Thymus (tissue), 14 donors: Measurements from ENCODE around the gene SAE1. TPM values are rescaled to one million over a fixed set of nuclear protein-coding genes. Genes with fewer than 3 reads are reported as not detected.

Source experiments
- DNase-seq, 9 donors: peaks; one replicate each; pipeline ENCODE4 v3.0.0-alpha.2; 2013; ENCODE audit warnings: low spot score in 9 of 9, low read depth in 6 of 9, missing footprints in 1 of 9
- H3K27ac ChIP-seq, 2 donors: one replicate each; pipeline ENCODE4 v1.5.1; 2013; ENCODE audit warnings: control low read depth in 1 of 2, low read depth in 1 of 2, low read length in 1 of 2, mild to moderate bottlenecking in 1 of 2, moderate library complexity in 1 of 2
- H3K27me3 ChIP-seq, 2 donors: one replicate each; pipeline ENCODE4 v1.5.1; 2013; ENCODE audit warnings: low read length in 1 of 2; ENCODE audit not compliant: control insufficient read depth in 2 of 2, insufficient read depth in 1 of 2
- H3K36me3 ChIP-seq, 2 donors: one replicate each; pipeline ENCODE4 v1.5.1; 2013; ENCODE audit warnings: low read length in 1 of 2, mild to moderate bottlenecking in 1 of 2, moderate library complexity in 1 of 2; ENCODE audit not compliant: control insufficient read depth in 2 of 2, insufficient read depth in 2 of 2
- H3K4me1 ChIP-seq, 2 donors: one replicate each; pipeline ENCODE4 v1.5.1; 2013; ENCODE audit warnings: low read length in 2 of 2; ENCODE audit not compliant: control insufficient read depth in 2 of 2, insufficient read depth in 2 of 2
- H3K4me3 ChIP-seq, 2 donors: one replicate each; pipeline ENCODE4 v1.5.1; 2013; ENCODE audit warnings: low read length in 2 of 2, control low read depth in 1 of 2, mild to moderate bottlenecking in 1 of 2
- H3K9me3 ChIP-seq, 2 donors: one replicate each; pipeline ENCODE4 v1.5.1; 2013; ENCODE audit warnings: low read length in 1 of 2, mild to moderate bottlenecking in 1 of 2; ENCODE audit not compliant: control insufficient read depth in 2 of 2, insufficient read depth in 1 of 2
- WGBS: extraction: QIAGEN DNeasy Blood & Tissue Kit; methylation state at CpG from one replicate; pipeline ENCODE4 v1.1.7; 2013; 5-methylcytosine and 5-hydroxymethylcytosine counted together
- long read RNA-seq, 10 donors: transcript quantifications; one replicate each; lab custom pipeline, GENCODE V29; 2026
- polyA plus RNA-seq: library from polyadenylated mRNA; stranded (reverse); fragments of 200-250 nt; gene quantifications from one replicate; pipeline ENCODE4 v1.2.3, GENCODE V29; 2013
- total RNA-seq: library from RNA; stranded (reverse); fragments of 120-200 nt; gene quantifications from one replicate; pipeline ENCODE4 v1.2.4, GENCODE V29; 2013
- donor health status: healthy.

Gene SAE1
- total RNA-seq (93.3 TPM), polyA plus RNA-seq (40.5 TPM)
- long read RNA-seq, donor 1, transcript SAE1-201 (9 exons, 2,049 nt) = major isoform, 6 of 6 reads
- long read RNA-seq, donor 1, partial matches to known transcripts = 0 of 6 reads
- long read RNA-seq, donor 1, other reads (novel, unspliced or antisense) = 0 of 6 reads
- long read RNA-seq, donor 2, transcript SAE1-201 (9 exons, 2,049 nt) = major isoform, 63 of 123 reads
- long read RNA-seq, donor 2, partial matches to known transcripts = 57 of 123 reads
- long read RNA-seq, donor 2, other reads (novel, unspliced or antisense) = 0 of 123 reads
- long read RNA-seq, donor 3, transcript SAE1-201 (9 exons, 2,049 nt) = major isoform, 40 of 69 reads
- long read RNA-seq, donor 3, partial matches to known transcripts = 26 of 69 reads
- long read RNA-seq, donor 3, other reads (novel, unspliced or antisense) = 0 of 69 reads
- long read RNA-seq, donor 4, transcript SAE1-201 (9 exons, 2,049 nt) = major isoform, 13 of 28 reads
- long read RNA-seq, donor 4, partial matches to known transcripts = 14 of 28 reads
- long read RNA-seq, donor 4, other reads (novel, unspliced or antisense) = 0 of 28 reads
- long read RNA-seq, donor 5, transcript SAE1-201 (9 exons, 2,049 nt) = major isoform, 46 of 104 reads
- long read RNA-seq, donor 5, partial matches to known transcripts = 50 of 104 reads
- long read RNA-seq, donor 5, other reads (novel, unspliced or antisense) = 5 of 104 reads
- long read RNA-seq, donor 6, transcript SAE1-201 (9 exons, 2,049 nt) = major isoform, 16 of 20 reads
- long read RNA-seq, donor 6, partial matches to known transcripts = 0 of 20 reads
- long read RNA-seq, donor 6, other reads (novel, unspliced or antisense) = 0 of 20 reads
- long read RNA-seq, donor 7, transcript SAE1-201 (9 exons, 2,049 nt) = major isoform, 37 of 46 reads
- long read RNA-seq, donor 7, partial matches to known transcripts = 0 of 46 reads
- long read RNA-seq, donor 7, other reads (novel, unspliced or antisense) = 0 of 46 reads
- long read RNA-seq, donor 8, transcript SAE1-201 (9 exons, 2,049 nt) = major isoform, 8 of 16 reads
- long read RNA-seq, donor 8, partial matches to known transcripts = 8 of 16 reads
- long read RNA-seq, donor 8, other reads (novel, unspliced or antisense) = 0 of 16 reads
- long read RNA-seq, donor 9, transcript SAE1-201 (9 exons, 2,049 nt) = major isoform, 21 of 39 reads
- long read RNA-seq, donor 9, partial matches to known transcripts = 16 of 39 reads
- long read RNA-seq, donor 9, other reads (novel, unspliced or antisense) = 0 of 39 reads
- long read RNA-seq, donor 10, transcript SAE1-201 (9 exons, 2,049 nt) = major isoform, 21 of 42 reads
- long read RNA-seq, donor 10, partial matches to known transcripts = 12 of 42 reads
- long read RNA-seq, donor 10, other reads (novel, unspliced or antisense) = 5 of 42 reads

DNA sequence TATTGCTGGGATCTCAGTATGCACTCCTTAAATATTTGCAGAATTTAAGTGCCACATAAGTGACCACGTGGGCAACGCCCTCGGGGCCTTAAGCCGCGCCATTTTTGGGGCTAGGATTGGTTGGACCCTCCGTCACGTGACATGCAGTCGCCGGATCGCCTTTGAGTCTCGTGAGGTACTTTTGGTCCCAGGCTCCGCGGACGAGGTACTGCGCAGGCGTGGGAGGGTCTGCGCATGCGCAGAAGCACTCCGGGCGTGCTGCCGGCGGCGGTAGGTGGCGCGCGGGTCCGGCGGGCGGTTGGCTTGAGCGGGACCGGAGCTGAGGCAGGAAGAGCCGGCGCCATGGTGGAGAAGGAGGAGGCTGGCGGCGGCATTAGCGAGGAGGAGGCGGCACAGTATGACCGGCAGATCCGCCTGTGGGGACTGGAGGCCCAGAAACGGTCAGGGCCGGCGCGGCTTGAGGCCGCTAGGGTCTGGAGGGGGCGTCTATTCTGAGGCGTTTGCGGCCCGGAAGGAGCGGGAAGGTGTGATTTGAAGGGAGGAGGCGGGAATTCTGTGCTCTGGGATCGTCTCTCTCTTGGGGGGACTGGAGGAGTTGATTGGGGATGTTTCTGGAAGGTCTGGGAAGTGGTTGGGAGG is at the start of gene SAE1:
SAE1 (plus strand) TSS at position 247 of the 639 bp plus-strand sequence; CDS start at position 343, 96 bp downstream.
- H3K9me3 ChIP-seq = no peaks in the 10 kb centered on the region
- peaks cover 27 to 31% of the 10 kb centered on the region in 2 donors for H3K4me1 ChIP-seq
- H3K27ac ChIP-seq = peak within 1 kb of the TSS; percentile 73 to 80
- peak; percentile 83 to 95 (median 87) for DNase-seq
- under 1% methylated on average over 51 of the region's 51 CpGs for WGBS
- peak within 1 kb of the TSS; percentile 64 to 98 for H3K4me3 ChIP-seq
- no peaks in the 10 kb centered on the region for H3K27me3 ChIP-seq
- peaks cover 8 to 23% of the 10 kb centered on the region in 2 donors for H3K36me3 ChIP-seq

DNA sequence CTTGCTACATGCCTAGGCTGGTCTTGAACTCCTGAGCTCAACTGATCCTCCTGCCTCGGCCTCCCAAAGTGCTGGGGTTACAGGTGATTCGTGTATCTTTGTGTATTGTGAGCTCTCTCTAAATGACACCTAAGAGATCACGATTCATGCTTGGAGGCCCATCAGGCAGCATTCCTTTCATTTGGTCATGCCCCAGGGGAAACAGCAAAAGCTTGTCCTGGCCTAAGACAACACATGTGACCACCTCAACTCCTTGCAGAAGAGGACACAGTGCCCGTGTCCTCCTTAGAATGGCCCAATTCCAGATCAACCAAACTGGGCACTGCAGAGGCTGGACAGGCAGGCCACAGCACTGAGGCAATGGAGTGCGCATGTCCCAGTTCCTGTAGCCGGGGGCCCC is 49.5 kb upstream of the SAE1 start:
- no peak for DNase-seq
- WGBS = 96% methylated on average over 6 of the region's 6 CpGs
- peaks cover 84 to 92% of the 10 kb centered on the region in 2 donors for H3K36me3 ChIP-seq
- no peaks in the 10 kb centered on the region for H3K4me1 ChIP-seq
- no peak overlapping the region for H3K4me3 ChIP-seq
- H3K9me3 ChIP-seq = no peaks in the 10 kb centered on the region
- no peaks in the 10 kb centered on the region for H3K27me3 ChIP-seq
- H3K27ac ChIP-seq = no peak overlapping the region

DNA sequence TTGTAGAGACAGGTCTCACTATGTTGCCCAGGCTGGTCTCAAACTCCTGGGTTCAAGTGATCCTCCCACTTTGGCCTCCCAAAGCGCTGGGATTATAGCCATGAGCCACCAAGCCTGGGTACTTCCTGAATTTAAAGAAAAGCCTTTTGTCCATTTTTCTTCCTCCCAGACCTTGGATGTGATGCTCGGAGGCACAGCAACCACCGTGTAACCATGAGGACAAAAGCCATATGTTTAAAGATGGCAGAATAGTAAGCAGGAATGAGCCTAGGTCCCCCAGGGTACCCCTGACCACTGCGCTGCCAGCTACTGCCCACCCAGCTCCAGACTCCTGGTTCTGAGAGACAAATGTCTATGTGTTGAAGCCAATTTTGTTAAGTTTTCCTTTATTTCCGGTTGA is 48.1 kb upstream of the SAE1 start:
- WGBS = 97% methylated on average over 5 of the region's 5 CpGs
- no peak overlapping the region for H3K4me3 ChIP-seq
- H3K4me1 ChIP-seq = no peaks in the 10 kb centered on the region
- H3K9me3 ChIP-seq = no peaks in the 10 kb centered on the region
- no peak overlapping the region for H3K27ac ChIP-seq
- peaks cover 83 to 92% of the 10 kb centered on the region in 2 donors for H3K36me3 ChIP-seq
- no peak for DNase-seq
- H3K27me3 ChIP-seq = no peaks in the 10 kb centered on the region

DNA sequence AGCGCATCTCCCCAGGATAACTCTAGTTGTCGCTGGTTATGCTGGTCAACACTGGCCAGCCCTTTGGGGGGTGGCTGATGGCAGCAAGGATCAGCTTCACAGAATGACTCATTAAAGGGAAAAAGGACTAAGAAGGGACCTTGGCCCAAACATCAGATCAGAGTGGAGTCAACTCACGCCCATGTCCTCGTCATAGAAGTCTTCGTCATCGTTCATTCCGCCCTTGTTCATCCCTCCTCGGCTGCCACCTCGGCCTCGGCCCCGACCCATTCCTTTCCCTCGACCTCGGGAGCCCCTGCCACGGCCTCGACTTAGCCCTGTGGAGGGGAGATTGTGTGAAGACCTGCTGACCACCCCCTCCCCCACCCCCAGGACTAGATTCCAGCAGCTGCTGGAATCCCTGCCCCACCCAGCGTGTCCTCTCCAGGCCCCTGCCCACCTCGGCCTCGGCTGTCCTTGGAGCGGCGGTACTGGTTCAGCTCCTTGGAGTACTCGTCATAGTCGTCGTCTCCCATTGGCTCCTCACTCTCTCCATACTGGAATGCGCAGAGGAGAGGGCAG is 45.7 kb upstream of the SAE1 start:
- Histone ChIP-seq H3K4me1 (no peaks in the 10 kb centered on the region), H3K4me3 (no peak overlapping the region), H3K9me3 (no peaks in the 10 kb centered on the region), H3K27ac (no peak overlapping the region), H3K27me3 (no peaks in the 10 kb centered on the region), H3K36me3 (peaks cover 90 to 94% of the 10 kb centered on the region in 2 donors)
- no peak for DNase-seq
- WGBS = 97% methylated on average over 24 of the region's 24 CpGs

GRCh38 chr19:47086280-47086679 is 44.4 kb upstream of the SAE1 start:
- no peak for DNase-seq
- Histone ChIP-seq H3K4me3 (no peak overlapping the region), H3K27ac (no peak overlapping the region), H3K4me1 (no peaks in the 10 kb centered on the region), H3K9me3 (no peaks in the 10 kb centered on the region), H3K27me3 (no peaks in the 10 kb centered on the region), H3K36me3 (peaks cover 89 to 94% of the 10 kb centered on the region in 2 donors)
- WGBS = 98% methylated on average over 17 of the region's 17 CpGs

DNA sequence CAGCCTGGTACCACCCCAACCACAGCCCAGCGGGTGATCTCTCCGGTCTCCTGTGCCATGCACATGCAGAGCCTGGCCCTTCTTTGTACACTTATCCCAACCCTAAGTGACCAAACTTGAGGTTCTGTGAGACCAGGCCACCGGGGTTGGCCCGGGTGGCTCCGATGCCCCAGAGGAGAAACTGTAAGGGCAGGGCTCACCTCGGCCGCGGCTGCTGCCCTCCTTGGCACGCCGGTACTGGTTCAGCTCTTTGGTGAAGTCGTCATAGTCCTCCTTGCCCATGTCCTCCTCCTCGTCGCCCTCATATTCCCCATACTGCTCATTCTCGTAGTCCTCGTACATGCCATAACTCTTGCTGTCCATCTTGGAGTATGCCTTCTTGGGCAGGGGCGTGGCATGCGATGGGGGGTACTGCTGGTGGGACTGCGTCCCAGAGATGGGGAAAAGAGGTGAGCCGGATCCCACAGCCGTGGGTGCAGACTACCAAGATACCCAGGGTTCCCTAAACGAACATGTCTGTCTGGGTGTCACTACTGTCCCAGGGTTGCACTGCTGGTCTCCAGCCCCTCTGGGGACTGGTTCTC is 40.8 kb upstream of the SAE1 start:
- no peak overlapping the region for H3K4me3 ChIP-seq
- 98% methylated on average over 21 of the region's 21 CpGs for WGBS
- H3K27me3 ChIP-seq = no peaks in the 10 kb centered on the region
- H3K9me3 ChIP-seq = no peaks in the 10 kb centered on the region
- H3K36me3 ChIP-seq = peaks cover 85 to 92% of the 10 kb centered on the region in 2 donors
- peaks cover under 1 to 5% of the 10 kb centered on the region in 2 donors for H3K4me1 ChIP-seq
- no peak for DNase-seq
- no peak overlapping the region for H3K27ac ChIP-seq

DNA sequence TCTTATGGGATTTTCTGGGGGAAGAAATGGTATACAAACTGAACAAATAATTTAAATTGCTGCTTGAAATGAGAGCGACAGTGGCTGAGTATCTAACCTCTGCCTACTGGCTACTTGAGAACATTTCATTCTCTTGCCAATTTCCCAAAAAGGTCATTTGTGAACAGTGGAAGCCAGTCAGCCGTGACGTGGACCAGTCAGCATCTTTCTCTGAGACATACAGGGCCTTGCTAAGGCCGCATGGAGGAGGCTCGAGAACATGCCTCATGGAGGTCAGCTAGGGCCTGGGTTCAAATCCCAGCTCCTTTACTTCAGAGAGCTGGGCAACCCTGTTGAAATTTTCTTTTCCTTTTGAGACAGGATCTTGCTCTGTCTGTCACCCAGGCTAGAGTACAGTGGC is 37.4 kb upstream of the SAE1 start:
- Histone ChIP-seq H3K36me3 (peaks cover 72 to 94% of the 10 kb centered on the region in 2 donors), H3K4me3 (no peak overlapping the region), H3K27me3 (no peaks in the 10 kb centered on the region), H3K9me3 (no peaks in the 10 kb centered on the region), H3K27ac (peak overlapping the region in 1 of 2 donors; percentile 2), H3K4me1 (peaks cover 8 to 28% of the 10 kb centered on the region in 2 donors)
- no peak for DNase-seq
- 97% methylated on average over 5 of the region's 5 CpGs for WGBS

DNA sequence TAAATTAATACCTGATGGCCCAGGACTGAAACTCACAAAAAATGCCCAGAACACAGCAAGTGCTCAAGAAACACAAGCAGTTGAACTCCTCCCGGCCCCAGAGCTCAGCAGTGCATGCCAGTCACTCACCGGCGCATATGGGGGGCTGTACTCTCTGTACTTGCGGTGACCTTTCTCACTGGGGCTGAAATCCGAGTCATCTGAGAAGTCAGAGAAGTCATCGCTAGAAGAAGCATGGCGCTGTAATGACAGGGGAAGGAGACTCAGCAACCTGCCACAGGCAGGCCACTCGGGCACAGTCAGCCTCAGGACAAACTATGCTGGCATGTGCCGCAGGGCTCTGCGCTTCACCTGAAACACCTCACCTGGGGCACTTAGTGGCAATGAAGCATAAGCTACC is 36.8 kb upstream of the SAE1 start:
- DNase-seq = no peak
- Histone ChIP-seq H3K27ac (no peak overlapping the region), H3K9me3 (no peaks in the 10 kb centered on the region), H3K27me3 (no peaks in the 10 kb centered on the region), H3K36me3 (peaks cover 68 to 89% of the 10 kb centered on the region in 2 donors), H3K4me1 (peaks cover 9 to 28% of the 10 kb centered on the region in 2 donors), H3K4me3 (no peak overlapping the region)
- 93% methylated on average over 10 of the region's 10 CpGs for WGBS
